Endothelial cell of umbilical vein (primary cell): ENCODE results near the gene MREG. TPM values are rescaled to one million over a fixed set of nuclear protein-coding genes. Genes with fewer than 3 reads are reported as not detected.

ENCODE experiments used
- BruUV-seq: library from RNA; stranded (reverse); fragments of 400-500 nt; replicated peaks from 2 replicates; lab custom pipeline; 2021; lab: Mats Ljungman, UMichigan
- CTCF ChIA-PET: fragments of 300-600, 350-600 bp; sonication (Branson Sonifier 250); formaldehyde crosslinking; loops from one replicate; lab custom pipeline; 2021; ENCODE audit warnings: antibody characterized with exemption, inconsistent platforms; lab: Charles Lee
- POLR2A ChIA-PET: fragments of 300-600, 350-600 bp; sonication (Branson Sonifier 250); formaldehyde crosslinking; loops from one replicate; lab custom pipeline; 2021; ENCODE audit warnings: antibody characterized with exemption, inconsistent platforms; lab: Charles Lee
- DNase-seq: peaks from one replicate; pipeline ENCODE4 v3.0.0-alpha.2; 2011; ENCODE audit warnings: low read depth, low spot score
- FAIRE-seq: peaks from 2 replicates; lab custom pipeline; 2011; peaks lifted over from hg19 to GRCh38; lab: Jason Lieb, UNC
- H2AFZ ChIP-seq: 2 replicates; pipeline ENCODE4 v1.6.0; 2012; ENCODE audit warnings: low read depth, low read length, control low read depth, inconsistent platforms
- H3K27ac ChIP-seq: 2 replicates; pipeline ENCODE4 v1.5.1; 2011; ENCODE audit warnings: low read depth, mild to moderate bottlenecking, control low read depth, low read length, moderate library complexity; ENCODE audit not compliant: insufficient read depth
- H3K27me3 ChIP-seq, 2 experiments: 2 replicates each; pipeline versions ENCODE4 v1.6.0 to v1.6.1; 2011; ENCODE audit warnings: low read length in 2 of 2, mixed read lengths in 1 of 2; ENCODE audit not compliant: control insufficient read depth in 2 of 2, insufficient read depth in 2 of 2
- H3K36me3 ChIP-seq, 2 experiments: 2 replicates in 1 of 2; 3 replicates in 1 of 2; pipeline ENCODE4 v1.5.1; 2011; ENCODE audit warnings: low read length in 2 of 2, mild to moderate bottlenecking in 1 of 2, moderate library complexity in 1 of 2; ENCODE audit not compliant: control insufficient read depth in 2 of 2, insufficient read depth in 2 of 2; ENCODE audit errors: extremely low read depth in 1 of 2
- H3K4me1 ChIP-seq: 3 replicates; pipeline ENCODE4 v1.5.1; 2011; ENCODE audit warnings: mild to moderate bottlenecking, low read length; ENCODE audit not compliant: control insufficient read depth, insufficient read depth; ENCODE audit errors: extremely low read depth
- H3K4me2 ChIP-seq: 2 replicates; pipeline ENCODE4 v1.6.1; 2011; ENCODE audit warnings: low read length, control low read depth, mixed read lengths; ENCODE audit not compliant: insufficient read depth
- H3K4me3 ChIP-seq, 3 experiments: fragments of 200-600 bp in 1 of 3; sonication (generic), shearing (Covaris generic) in 1 of 3; replicated peaks in 1 of 3; 2 replicates each; pipeline ENCODE4 v1.5.1; 2011 to 2016; ENCODE audit warnings: control low read depth in 3 of 3, low read length in 3 of 3, mild to moderate bottlenecking in 2 of 3, inconsistent platforms in 1 of 3, low read depth in 1 of 3, moderate library complexity in 1 of 3; ENCODE audit not compliant: insufficient read depth in 1 of 3
- H3K79me2 ChIP-seq: 2 replicates; pipeline ENCODE4 v1.6.0; 2012; ENCODE audit warnings: low read length, inconsistent platforms; ENCODE audit not compliant: control insufficient read depth, insufficient read depth
- H3K9ac ChIP-seq: replicated peaks from 2 replicates; pipeline ENCODE3; 2011; ENCODE audit warnings: low read length, control low read depth; ENCODE audit not compliant: insufficient read depth; ENCODE audit errors: extremely low read depth
- H3K9me1 ChIP-seq: replicated peaks from 3 replicates; pipeline ENCODE4 v1.6.0; 2011; ENCODE audit warnings: mild to moderate bottlenecking, low read length; ENCODE audit not compliant: control insufficient read depth, insufficient read depth; ENCODE audit errors: extremely low read depth
- H3K9me3 ChIP-seq: replicated peaks from 2 replicates; pipeline ENCODE4 v1.5.1; 2012; ENCODE audit warnings: low read length, inconsistent platforms; ENCODE audit not compliant: control insufficient read depth, insufficient read depth
- H4K20me1 ChIP-seq: replicated peaks from 2 replicates; pipeline ENCODE3; 2011; ENCODE audit warnings: mild to moderate bottlenecking, low read length; ENCODE audit not compliant: control insufficient read depth, insufficient read depth; ENCODE audit errors: extremely low read depth
- POLR2AphosphoS5 ChIP-seq: IDR thresholded peaks from 2 replicates; pipeline ENCODE4 v1.6.1; 2012; ENCODE audit warnings: low read depth, mild to moderate bottlenecking, control low read depth, low read length, moderate library complexity; ENCODE audit not compliant: insufficient read depth
- dilution Hi-C: fragments of 300-500 bp; cut with MboI; formaldehyde crosslinking; loops from one replicate; pipeline ENCODE4 v1.15.0; 2019; ENCODE audit warnings: low sequenced_read_pairs; ENCODE audit not compliant: extremely low pct_ligation_motif_present
- intact Hi-C: fragments of 100-400 bp; cut with micrococcal nuclease; formaldehyde crosslinking; loops from one replicate; pipeline ENCODE4 v1.10.0; 2022
- polyA plus RNA-seq, 4 experiments: library from polyadenylated mRNA; depleted of rRNA in 3 of 4; stranded (reverse) in 3 of 4; unstranded in 1 of 4; fragments of >200 nt; gene quantifications; 2 replicates each; pipeline versions ENCODE4 v1.2.1 to v1.2.3, GENCODE V29; 2011 to 2012; ENCODE audit warnings: missing spikeins in 1 of 4
- total RNA-seq: library from RNA; stranded (reverse); gene quantifications from 2 replicates; pipeline ENCODE4 v1.2.3, GENCODE V29; 2021
- TF ChIP-seq, protein P1 (sequence below), 2 donors: IDR thresholded peaks; 1 replicate in 1 of 2; 2 replicates in 1 of 2; pipeline ENCODE4 v1.5.1; 2011; ENCODE audit warnings: low read length in 2 of 2, mild to moderate bottlenecking in 2 of 2, moderate library complexity in 2 of 2, control low read depth in 1 of 2, inconsistent platforms in 1 of 2, low read depth in 1 of 2; ENCODE audit not compliant: insufficient read depth in 1 of 2; ENCODE audit errors: extremely low read depth in 1 of 2

Gene MREG
- total and polyA plus RNA-seq, 2 donors (not counting 3 experiments of a cell fraction or from before 2014, with no cell fraction given), result 0.41 to 3.9 TPM

DNA sequence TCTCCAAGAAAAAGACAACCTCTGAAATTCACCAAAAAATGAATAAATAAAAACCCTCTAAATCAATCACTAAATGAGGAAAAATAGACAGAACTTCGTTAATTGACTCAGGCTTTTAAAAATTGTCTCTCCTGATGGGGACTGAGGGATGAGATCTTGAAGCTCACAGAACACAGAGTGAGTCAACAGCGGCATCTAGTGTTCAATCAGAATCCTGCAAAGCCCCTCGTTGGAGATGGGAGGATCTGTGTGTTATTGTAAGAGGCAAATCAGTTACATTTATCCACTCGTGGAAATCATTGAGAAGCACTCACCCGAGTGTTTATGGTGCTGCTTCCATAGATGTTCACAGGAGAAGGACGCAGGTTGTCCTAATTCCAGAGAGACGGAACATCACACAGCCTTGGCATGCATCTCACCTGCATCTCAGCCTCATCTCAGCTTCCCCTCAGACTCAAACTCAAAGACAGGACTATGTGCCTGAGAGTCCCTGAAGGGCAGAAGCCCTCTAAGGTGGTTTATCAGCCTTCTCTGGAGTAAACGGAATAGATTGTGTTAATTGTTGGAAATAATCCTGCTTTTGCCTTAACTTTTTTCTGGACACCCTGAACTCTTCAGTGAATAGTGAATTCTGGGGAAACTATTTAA is 82.0 kb downstream of the MREG start:
- H3K27ac ChIP-seq, result no peak overlapping the region
- dilution Hi-C loops, result no loop called here
- ChIA-PET POLR2A (interaction anchor here (0.5 kb wide), 1 partner anchor 520 kb away, joined by 4 read pairs; no protein-coding TSS in a partner anchor), CTCF (interaction anchor here (0.5 to 3.4 kb wide), 79 partner anchors 8 to 1997 kb away, joined by 3 to 54 read pairs (median 4); partner anchors contain the start of gene ATIC)
- no peaks in the 10 kb centered on the region for H3K36me3 ChIP-seq
- BruUV-seq, result no TSS peak
- TF ChIP-seq, protein P1, sequence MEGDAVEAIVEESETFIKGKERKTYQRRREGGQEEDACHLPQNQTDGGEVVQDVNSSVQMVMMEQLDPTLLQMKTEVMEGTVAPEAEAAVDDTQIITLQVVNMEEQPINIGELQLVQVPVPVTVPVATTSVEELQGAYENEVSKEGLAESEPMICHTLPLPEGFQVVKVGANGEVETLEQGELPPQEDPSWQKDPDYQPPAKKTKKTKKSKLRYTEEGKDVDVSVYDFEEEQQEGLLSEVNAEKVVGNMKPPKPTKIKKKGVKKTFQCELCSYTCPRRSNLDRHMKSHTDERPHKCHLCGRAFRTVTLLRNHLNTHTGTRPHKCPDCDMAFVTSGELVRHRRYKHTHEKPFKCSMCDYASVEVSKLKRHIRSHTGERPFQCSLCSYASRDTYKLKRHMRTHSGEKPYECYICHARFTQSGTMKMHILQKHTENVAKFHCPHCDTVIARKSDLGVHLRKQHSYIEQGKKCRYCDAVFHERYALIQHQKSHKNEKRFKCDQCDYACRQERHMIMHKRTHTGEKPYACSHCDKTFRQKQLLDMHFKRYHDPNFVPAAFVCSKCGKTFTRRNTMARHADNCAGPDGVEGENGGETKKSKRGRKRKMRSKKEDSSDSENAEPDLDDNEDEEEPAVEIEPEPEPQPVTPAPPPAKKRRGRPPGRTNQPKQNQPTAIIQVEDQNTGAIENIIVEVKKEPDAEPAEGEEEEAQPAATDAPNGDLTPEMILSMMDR (IDR thresholded peaks at IDR 0.05; ENCODE audit: extremely low read depth in 1 of 2, insufficient read depth in 1 of 2, low read depth in 1 of 2, low read length in 2 of 2), result peak; percentile 84 to 88
- no peak for TF ChIP-seq POLR2AphosphoS5
- DNase-seq (peak; percentile 82), FAIRE-seq (peak; percentile 97)
- H2AFZ ChIP-seq, result no peak overlapping the region
- no peaks in the 10 kb centered on the region for H4K20me1 ChIP-seq
- peaks cover 0 to 2% of the 10 kb centered on the region in 2 experiments for H3K27me3 ChIP-seq
- H3K4me1 ChIP-seq, result no peaks in the 10 kb centered on the region
- no peaks in the 10 kb centered on the region for H3K79me2 ChIP-seq
- intact Hi-C loops, result loop anchor here (1.0 to 10.0 kb wide), 5 partner anchors 477 to 1999 kb away; partner anchors contain the start of gene BARD1
- no peak overlapping the region for H3K4me3 ChIP-seq
- H3K9me1 ChIP-seq, result no peaks in the 10 kb centered on the region
- no peak overlapping the region for H3K9ac ChIP-seq
- no peaks in the 10 kb centered on the region for H3K9me3 ChIP-seq
- H3K4me2 ChIP-seq, result no peak overlapping the region
